Neural crest cell (in vitro differentiated cells): ENCODE measurements around the gene GAGE10. TPM values are rescaled to one million over a fixed set of nuclear protein-coding genes. Genes with fewer than 3 reads are reported as not detected.

ENCODE experiments used
- DNase-seq: peaks from one replicate; pipeline ENCODE4 v3.0.0; 2021; ENCODE audit warnings: low read depth, mixed read lengths, low spot score
- H3K27ac Mint-ChIP-seq: one replicate; pipeline ENCODE4 v1.8.0; 2021; ENCODE audit warnings: mild to moderate bottlenecking, mixed read lengths; ENCODE audit not compliant: unreplicated experiment
- H3K27me3 Mint-ChIP-seq: 2 replicates; pipeline ENCODE4 v1.8.0; 2021; ENCODE audit warnings: low read depth, mild to moderate bottlenecking, mixed read lengths
- H3K36me3 Mint-ChIP-seq: 2 replicates; pipeline ENCODE4 v1.8.0; 2021; ENCODE audit warnings: low read depth, mild to moderate bottlenecking, mixed read lengths
- H3K4me1 Mint-ChIP-seq: 2 replicates; pipeline ENCODE4 v1.8.0; 2021; ENCODE audit warnings: mixed read lengths
- H3K4me3 Mint-ChIP-seq: one replicate; pipeline ENCODE4 v1.8.0; 2021; ENCODE audit warnings: mild to moderate bottlenecking, mixed read lengths
- H3K9me3 Mint-ChIP-seq: 2 replicates; pipeline ENCODE4 v1.8.0; 2021; ENCODE audit warnings: mixed read lengths
- CTCF ChIP-seq: fragments of 200-600 bp; sonication (generic); conservative IDR thresholded peaks from 2 replicates; pipeline ENCODE4 v1.5.0; 2021; ENCODE audit warnings: antibody characterized with exemption, mild to moderate bottlenecking
- long read RNA-seq: library from polyadenylated mRNA; unstranded; transcript quantifications from one replicate; pipeline ENCODE4 v2.0.0, GENCODE V29; 2020
- total RNA-seq: library from RNA; stranded (reverse); gene quantifications from 2 replicates; pipeline ENCODE4 v1.2.1, GENCODE V29; 2021

GAGE10 gene
- not detected in 2 replicates for total RNA-seq
- long read RNA-seq, result 0 reads

- H3K9me3 Mint-ChIP-seq, result no peaks in the 10 kb centered on the region
- DNase-seq, result no peak
- no peak for TF ChIP-seq CTCF
- H3K36me3 Mint-ChIP-seq, result no peaks in the 10 kb centered on the region
- no peak within 1 kb of the TSS for H3K27ac Mint-ChIP-seq
- no peak within 1 kb of the TSS for H3K4me3 Mint-ChIP-seq
- no peaks in the 10 kb centered on the region for H3K4me1 Mint-ChIP-seq
- no peaks in the 10 kb centered on the region for H3K27me3 Mint-ChIP-seq
These were observed at the start of gene GAGE10 for GRCh38 chrX:49303346-49303745. Gene GAGE10, plus strand, starts transcription at chrX:49303646. Its CDS starts 1,214 bp downstream, at chrX:49304860.

GRCh38 chrX:49254639-49255038 is 48.8 kb upstream of the GAGE10 start:
- Mint-ChIP-seq H3K36me3 (peaks cover 6% of the 10 kb centered on the region), H3K4me1 (no peaks in the 10 kb centered on the region), H3K9me3 (peaks cover 3% of the 10 kb centered on the region), H3K27ac (no peak overlapping the region), H3K4me3 (no peak overlapping the region), H3K27me3 (peaks cover 2% of the 10 kb centered on the region)
- no peak for TF ChIP-seq CTCF
- no peak for DNase-seq

GRCh38 chrX:49256268-49256995 is 47.0 kb upstream of the GAGE10 start:
- no peak overlapping the region for H3K27ac Mint-ChIP-seq
- peaks cover 6% of the 10 kb centered on the region for H3K9me3 Mint-ChIP-seq
- peaks cover 2% of the 10 kb centered on the region for H3K27me3 Mint-ChIP-seq
- H3K36me3 Mint-ChIP-seq, result peaks cover 3% of the 10 kb centered on the region
- no peak for DNase-seq
- no peak overlapping the region for H3K4me3 Mint-ChIP-seq
- no peak for TF ChIP-seq CTCF
- H3K4me1 Mint-ChIP-seq, result no peaks in the 10 kb centered on the region

- no peak for DNase-seq
- Mint-ChIP-seq H3K9me3 (peaks cover 11% of the 10 kb centered on the region), H3K4me3 (no peak overlapping the region)
These were observed 46.2 kb upstream of the GAGE10 start for GRCh38 chrX:49257074-49257790.

More at GRCh38 chrX:49257074-49257790, 46.2 kb upstream of the GAGE10 start:
- H3K27ac Mint-ChIP-seq, result no peak overlapping the region
- no peak for TF ChIP-seq CTCF
- peaks cover 2% of the 10 kb centered on the region for H3K36me3 Mint-ChIP-seq
- peaks cover 2% of the 10 kb centered on the region for H3K27me3 Mint-ChIP-seq
- H3K4me1 Mint-ChIP-seq, result no peaks in the 10 kb centered on the region
